ENCODE measurements around the gene JPH2. TPM values are rescaled to one million over a fixed set of nuclear protein-coding genes. Genes with fewer than 3 reads are reported as not detected.

JPH2 gene
- total and polyA plus RNA-seq, 10 of the 15 experiments (the other 5 are each of a cell fraction or from before 2014, with no cell fraction given): 0.16 TPM; not detected in 9

DNA sequence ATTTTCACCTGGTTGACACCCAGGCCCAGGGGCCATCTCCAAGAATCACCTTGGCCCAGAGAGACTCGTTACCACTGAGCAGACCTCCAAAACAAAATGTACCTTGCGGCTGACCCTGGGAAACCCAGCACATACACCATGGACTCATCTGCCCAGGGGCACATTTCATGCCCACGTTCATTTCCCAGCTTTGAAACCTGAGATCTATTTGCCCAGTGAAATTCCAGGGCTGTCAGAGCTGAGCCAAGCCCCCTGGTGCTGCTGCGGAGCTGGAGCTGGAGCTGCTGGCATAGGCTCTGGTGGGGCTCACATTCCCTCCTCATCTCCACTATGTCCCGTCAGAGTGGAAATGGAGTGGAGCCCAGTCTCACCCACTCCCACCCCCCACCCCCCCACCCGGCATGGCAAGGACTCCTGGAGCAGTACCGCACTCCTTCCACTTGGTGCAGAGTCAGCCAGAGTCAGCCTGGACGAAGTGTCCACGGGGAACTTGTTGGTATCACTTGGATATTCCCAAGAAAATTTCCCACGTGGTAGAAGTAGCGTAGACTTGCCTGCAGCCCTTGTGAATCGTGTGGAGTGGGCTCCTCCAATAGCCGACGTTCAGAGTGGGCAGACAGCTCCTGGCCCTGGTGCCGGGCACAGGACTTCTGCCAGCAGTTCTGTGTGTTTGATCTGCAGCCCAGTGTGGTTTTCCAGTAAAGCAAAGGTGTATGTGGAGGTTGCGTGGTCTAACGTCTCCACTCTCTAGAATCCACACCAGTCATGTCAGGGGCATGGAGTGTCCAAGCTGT, 41.7 kb upstream of the JPH2 start:
- H2AFZ ChIP-seq (ENCODE audit: control insufficient read depth, low read depth, low read length): no peak overlapping the region
- no peak overlapping the region for H3K27ac ChIP-seq (ENCODE audit: control insufficient read depth, insufficient read depth)
- ATAC-seq (no peak), DNase-seq (ENCODE audit: low read depth, low spot score) (no peak), FAIRE-seq (no peak)
- no peaks in the 10 kb centered on the region; a peak in 1 of 4 replicates for H3K27me3 ChIP-seq (replicated peaks in 1 of 2; ENCODE audit: control insufficient read depth in 2 of 2, insufficient read depth in 2 of 2, low read length in 1 of 2)
- no peak overlapping the region for H3K4me2 ChIP-seq (ENCODE audit: control insufficient read depth, insufficient read depth)
- ChIA-PET CTCF (interaction anchor here (0.8 to 1.9 kb wide), 4 partner anchors 10 to 82 kb away, joined by 3 to 5 read pairs (median 4); partner anchors contain the start of gene FITM2), RAD21 (ENCODE audit: unreplicated experiment) (no interaction called here), POLR2A (no interaction called here), SMC1A (ENCODE audit: uncharacterized antibody, unreplicated experiment) (interaction anchor here (0.6 kb wide), 1 partner anchor 1639 kb away, joined by 3 read pairs; no protein-coding TSS in a partner anchor)
- H3K79me2 ChIP-seq (ENCODE audit: control insufficient read depth, insufficient read depth, low read length): no peaks in the 10 kb centered on the region
- no peaks in the 10 kb centered on the region for H3K4me1 ChIP-seq (ENCODE audit: control insufficient read depth, insufficient read depth, low read length)
- 41% methylated on average over 17 of the region's 17 CpGs for WGBS (ENCODE audit: insufficient coverage, insufficient replicate concordance, low lambda C conversion rate, missing lambda C conversion rate)
- H3K36me3 ChIP-seq (ENCODE audit: control insufficient read depth in 2 of 2, insufficient read depth in 2 of 2, low read length in 1 of 2): no peaks in the 10 kb centered on the region
- no peak overlapping the region for H3K9ac ChIP-seq (ENCODE audit: control insufficient read depth, insufficient read depth, low read length)
- intact Hi-C loops (cut with micrococcal nuclease; ENCODE audit: unreplicated experiment): no loop called here
- BruUV-seq (replicated peaks): no TSS peak
- H3K9me3 ChIP-seq (replicated peaks; ENCODE audit: control insufficient read depth, insufficient read depth, low read length): no peaks in the 10 kb centered on the region
- H3K4me3 ChIP-seq: no peak overlapping the region
- in situ Hi-C loops (cut with MboI): no loop called here
- no peaks in the 10 kb centered on the region for H4K20me1 ChIP-seq (ENCODE audit: control insufficient read depth, insufficient read depth)
- no peak for TF ChIP-seq ZBED1 (IDR thresholded peaks at IDR 0.05; ENCODE audit: borderline replicate concordance)
- no peak for TF ChIP-seq EP300 (IDR thresholded peaks at IDR 0.05; ENCODE audit: borderline replicate concordance in 1 of 2, control insufficient read depth in 1 of 2, low read depth in 2 of 2, low read length in 2 of 2)
- TF ChIP-seq SMC3 (IDR thresholded peaks at IDR 0.05; ENCODE audit: borderline replicate concordance, low read length): no peak
- no peak for TF ChIP-seq MTA2 (IDR thresholded peaks at IDR 0.05; ENCODE audit: low read depth)
- TF ChIP-seq, protein P1, sequence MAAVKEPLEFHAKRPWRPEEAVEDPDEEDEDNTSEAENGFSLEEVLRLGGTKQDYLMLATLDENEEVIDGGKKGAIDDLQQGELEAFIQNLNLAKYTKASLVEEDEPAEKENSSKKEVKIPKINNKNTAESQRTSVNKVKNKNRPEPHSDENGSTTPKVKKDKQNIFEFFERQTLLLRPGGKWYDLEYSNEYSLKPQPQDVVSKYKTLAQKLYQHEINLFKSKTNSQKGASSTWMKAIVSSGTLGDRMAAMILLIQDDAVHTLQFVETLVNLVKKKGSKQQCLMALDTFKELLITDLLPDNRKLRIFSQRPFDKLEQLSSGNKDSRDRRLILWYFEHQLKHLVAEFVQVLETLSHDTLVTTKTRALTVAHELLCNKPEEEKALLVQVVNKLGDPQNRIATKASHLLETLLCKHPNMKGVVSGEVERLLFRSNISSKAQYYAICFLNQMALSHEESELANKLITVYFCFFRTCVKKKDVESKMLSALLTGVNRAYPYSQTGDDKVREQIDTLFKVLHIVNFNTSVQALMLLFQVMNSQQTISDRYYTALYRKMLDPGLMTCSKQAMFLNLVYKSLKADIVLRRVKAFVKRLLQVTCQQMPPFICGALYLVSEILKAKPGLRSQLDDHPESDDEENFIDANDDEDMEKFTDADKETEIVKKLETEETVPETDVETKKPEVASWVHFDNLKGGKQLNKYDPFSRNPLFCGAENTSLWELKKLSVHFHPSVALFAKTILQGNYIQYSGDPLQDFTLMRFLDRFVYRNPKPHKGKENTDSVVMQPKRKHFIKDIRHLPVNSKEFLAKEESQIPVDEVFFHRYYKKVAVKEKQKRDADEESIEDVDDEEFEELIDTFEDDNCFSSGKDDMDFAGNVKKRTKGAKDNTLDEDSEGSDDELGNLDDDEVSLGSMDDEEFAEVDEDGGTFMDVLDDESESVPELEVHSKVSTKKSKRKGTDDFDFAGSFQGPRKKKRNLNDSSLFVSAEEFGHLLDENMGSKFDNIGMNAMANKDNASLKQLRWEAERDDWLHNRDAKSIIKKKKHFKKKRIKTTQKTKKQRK (IDR thresholded peaks at IDR 0.05; ENCODE audit: low read depth, low read length): no peak
- TF ChIP-seq, protein P2, sequence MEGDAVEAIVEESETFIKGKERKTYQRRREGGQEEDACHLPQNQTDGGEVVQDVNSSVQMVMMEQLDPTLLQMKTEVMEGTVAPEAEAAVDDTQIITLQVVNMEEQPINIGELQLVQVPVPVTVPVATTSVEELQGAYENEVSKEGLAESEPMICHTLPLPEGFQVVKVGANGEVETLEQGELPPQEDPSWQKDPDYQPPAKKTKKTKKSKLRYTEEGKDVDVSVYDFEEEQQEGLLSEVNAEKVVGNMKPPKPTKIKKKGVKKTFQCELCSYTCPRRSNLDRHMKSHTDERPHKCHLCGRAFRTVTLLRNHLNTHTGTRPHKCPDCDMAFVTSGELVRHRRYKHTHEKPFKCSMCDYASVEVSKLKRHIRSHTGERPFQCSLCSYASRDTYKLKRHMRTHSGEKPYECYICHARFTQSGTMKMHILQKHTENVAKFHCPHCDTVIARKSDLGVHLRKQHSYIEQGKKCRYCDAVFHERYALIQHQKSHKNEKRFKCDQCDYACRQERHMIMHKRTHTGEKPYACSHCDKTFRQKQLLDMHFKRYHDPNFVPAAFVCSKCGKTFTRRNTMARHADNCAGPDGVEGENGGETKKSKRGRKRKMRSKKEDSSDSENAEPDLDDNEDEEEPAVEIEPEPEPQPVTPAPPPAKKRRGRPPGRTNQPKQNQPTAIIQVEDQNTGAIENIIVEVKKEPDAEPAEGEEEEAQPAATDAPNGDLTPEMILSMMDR (IDR thresholded peaks at IDR 0.05 in 2 of 3, conservative IDR thresholded peaks at IDR 0.05 in 1 of 3; ENCODE audit: control insufficient read depth in 2 of 3, extremely low read depth in 1 of 3, insufficient read depth in 1 of 3, low read depth in 3 of 3, low read length in 3 of 3): no peak
- TF ChIP-seq, protein P3, sequence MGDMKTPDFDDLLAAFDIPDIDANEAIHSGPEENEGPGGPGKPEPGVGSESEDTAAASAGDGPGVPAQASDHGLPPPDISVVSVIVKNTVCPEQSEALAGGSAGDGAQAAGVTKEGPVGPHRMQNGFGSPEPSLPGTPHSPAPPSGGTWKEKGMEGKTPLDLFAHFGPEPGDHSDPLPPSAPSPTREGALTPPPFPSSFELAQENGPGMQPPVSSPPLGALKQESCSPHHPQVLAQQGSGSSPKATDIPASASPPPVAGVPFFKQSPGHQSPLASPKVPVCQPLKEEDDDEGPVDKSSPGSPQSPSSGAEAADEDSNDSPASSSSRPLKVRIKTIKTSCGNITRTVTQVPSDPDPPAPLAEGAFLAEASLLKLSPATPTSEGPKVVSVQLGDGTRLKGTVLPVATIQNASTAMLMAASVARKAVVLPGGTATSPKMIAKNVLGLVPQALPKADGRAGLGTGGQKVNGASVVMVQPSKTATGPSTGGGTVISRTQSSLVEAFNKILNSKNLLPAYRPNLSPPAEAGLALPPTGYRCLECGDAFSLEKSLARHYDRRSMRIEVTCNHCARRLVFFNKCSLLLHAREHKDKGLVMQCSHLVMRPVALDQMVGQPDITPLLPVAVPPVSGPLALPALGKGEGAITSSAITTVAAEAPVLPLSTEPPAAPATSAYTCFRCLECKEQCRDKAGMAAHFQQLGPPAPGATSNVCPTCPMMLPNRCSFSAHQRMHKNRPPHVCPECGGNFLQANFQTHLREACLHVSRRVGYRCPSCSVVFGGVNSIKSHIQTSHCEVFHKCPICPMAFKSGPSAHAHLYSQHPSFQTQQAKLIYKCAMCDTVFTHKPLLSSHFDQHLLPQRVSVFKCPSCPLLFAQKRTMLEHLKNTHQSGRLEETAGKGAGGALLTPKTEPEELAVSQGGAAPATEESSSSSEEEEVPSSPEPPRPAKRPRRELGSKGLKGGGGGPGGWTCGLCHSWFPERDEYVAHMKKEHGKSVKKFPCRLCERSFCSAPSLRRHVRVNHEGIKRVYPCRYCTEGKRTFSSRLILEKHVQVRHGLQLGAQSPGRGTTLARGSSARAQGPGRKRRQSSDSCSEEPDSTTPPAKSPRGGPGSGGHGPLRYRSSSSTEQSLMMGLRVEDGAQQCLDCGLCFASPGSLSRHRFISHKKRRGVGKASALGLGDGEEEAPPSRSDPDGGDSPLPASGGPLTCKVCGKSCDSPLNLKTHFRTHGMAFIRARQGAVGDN (IDR thresholded peaks at IDR 0.05): no peak
- no peak for TF ChIP-seq YY1 (IDR thresholded peaks at IDR 0.05; ENCODE audit: low read depth, low read length)

Data from GM12878 (cell line).